GM18511 (cell line): ENCODE measurements around the gene MRRF.
"Not testable (repeated sequence)": the region's sequence is repeated elsewhere in the genome, so short reads cannot be mapped to it uniquely, and the experiment has no call there.

Experiments used
- ATAC-seq: cut with Tn5 transposase; IDR thresholded peaks from one replicate; pipeline ENCODE4 v1.9.1; 2021; ENCODE audit warnings: mild to moderate bottlenecking, moderate library complexity; ENCODE audit not compliant: unreplicated experiment

Gene MRRF

GRCh38 chr9:122327175-122327574, 62.5 kb downstream of the MRRF start:
- ATAC-seq, result no peak

GRCh38 chr9:122329597-122329996, 64.9 kb downstream of the MRRF start:
- ATAC-seq, result no peak

GRCh38 chr9:122330466-122330865, 65.8 kb downstream of the MRRF start:
- not testable (repeated sequence) for ATAC-seq

GRCh38 chr9:122331523-122331927, 66.8 kb downstream of the MRRF start:
- ATAC-seq, result no peak

GRCh38 chr9:122332083-122332482, 67.4 kb downstream of the MRRF start:
- ATAC-seq, result no peak

- no peak for ATAC-seq
These were observed 68.0 kb downstream of the MRRF start for GRCh38 chr9:122332644-122333043.

GRCh38 chr9:122333169-122333808, 68.6 kb downstream of the MRRF start:
- no peak for ATAC-seq

GRCh38 chr9:122334916-122335315, 70.2 kb downstream of the MRRF start:
- ATAC-seq, result no peak

DNA sequence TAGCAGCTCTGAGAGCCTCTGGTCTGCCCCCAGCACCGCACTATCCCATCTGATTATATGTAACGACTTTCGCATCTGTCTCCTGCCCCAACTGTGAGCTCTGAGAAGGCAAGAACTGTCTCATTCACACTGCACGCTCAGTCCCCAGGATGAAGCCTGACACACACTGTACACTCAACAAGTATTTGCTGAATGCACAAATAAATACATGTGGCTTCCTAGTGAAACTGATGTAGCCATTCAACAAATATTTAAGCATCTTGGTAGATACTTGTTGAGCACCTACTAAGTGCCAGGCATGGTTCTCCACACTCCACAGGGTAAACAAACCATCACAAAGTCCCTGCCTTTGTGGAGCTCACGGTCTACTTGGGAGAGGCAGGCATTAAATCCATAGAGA, 71.5 kb downstream of the MRRF start:
- no peak for ATAC-seq

- no peak for ATAC-seq
These were observed 72.3 kb downstream of the MRRF start for GRCh38 chr9:122336866-122337555.

DNA sequence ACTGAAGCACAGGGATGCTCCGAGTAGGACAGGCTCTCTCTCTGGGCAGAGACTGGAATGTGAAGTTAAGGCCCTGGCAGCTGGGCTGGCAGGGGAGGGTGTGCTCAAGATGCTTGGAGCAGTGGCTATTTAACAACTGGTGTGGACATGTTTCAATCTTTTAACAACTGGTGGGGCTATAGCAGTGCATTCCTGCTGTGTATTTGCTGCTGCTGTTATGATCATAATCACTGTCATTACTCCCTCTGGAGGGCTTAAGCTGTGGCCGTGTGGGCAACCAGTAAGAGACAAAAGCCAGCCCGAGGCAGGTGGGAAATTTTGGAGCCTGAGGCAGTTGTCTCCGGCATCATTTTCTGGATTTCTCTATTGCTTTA, 72.9 kb downstream of the MRRF start:
- no peak for ATAC-seq

DNA sequence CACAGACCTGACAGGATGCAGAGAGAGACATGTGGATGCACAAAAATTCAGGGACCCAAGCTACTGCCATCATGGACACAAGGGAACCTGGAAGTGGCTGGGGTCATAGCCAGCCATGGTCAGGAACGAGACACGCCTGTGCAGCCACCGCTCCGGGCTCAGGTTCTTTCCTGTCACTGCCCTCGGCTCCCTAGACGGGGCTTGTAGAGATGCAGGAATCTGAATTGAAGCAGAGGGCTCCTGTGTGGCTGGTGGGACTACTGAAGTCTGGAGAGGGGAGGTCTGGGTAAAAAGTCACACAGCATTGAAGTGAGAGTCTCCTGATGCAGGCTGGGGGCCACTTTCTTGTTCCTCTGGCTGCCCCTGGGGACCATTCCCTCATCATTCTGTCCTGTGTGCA, 73.9 kb downstream of the MRRF start:
- ATAC-seq, result no peak

GRCh38 chr9:122338994-122339393, 74.3 kb downstream of the MRRF start:
- ATAC-seq, result no peak

DNA sequence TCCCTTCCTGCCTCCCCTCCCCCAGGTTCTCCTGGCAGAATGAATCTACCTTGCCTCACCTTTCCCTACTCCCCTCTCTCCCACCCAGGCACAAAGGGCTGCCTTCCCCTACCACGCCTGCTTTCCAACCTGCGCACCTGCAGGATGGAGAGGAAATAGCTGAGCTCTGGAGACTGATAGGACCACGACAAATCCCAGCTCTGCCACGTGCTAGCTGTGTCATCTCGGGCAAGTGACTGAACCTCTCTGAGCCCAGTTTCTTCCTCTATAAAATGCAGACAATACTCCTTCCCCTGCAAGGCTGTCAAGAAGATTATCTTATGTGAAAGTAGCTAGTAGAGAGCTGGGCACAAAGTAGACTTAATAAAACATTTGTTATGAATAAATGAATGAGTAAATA, 74.9 kb downstream of the MRRF start:
- no peak for ATAC-seq

DNA sequence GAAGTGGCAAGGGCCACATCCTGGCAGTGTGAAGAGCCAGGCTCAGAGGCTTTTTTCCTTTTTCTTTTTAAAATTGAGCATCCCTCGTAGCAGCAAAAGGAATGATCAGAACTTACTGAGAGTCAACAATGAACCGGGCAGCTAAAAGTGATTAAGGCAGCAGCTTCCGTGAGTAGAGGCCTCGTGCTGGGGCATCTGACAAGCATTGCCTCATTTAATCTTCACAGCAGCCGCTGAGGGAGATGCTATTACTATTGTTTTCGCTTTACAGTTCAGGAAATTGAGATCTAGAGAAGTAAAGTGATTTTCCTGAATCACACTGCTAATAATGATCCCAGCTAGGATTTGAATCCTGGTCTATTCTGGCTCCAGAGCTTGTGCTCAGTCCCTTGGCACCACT, 75.5 kb downstream of the MRRF start:
- no peak for ATAC-seq

DNA sequence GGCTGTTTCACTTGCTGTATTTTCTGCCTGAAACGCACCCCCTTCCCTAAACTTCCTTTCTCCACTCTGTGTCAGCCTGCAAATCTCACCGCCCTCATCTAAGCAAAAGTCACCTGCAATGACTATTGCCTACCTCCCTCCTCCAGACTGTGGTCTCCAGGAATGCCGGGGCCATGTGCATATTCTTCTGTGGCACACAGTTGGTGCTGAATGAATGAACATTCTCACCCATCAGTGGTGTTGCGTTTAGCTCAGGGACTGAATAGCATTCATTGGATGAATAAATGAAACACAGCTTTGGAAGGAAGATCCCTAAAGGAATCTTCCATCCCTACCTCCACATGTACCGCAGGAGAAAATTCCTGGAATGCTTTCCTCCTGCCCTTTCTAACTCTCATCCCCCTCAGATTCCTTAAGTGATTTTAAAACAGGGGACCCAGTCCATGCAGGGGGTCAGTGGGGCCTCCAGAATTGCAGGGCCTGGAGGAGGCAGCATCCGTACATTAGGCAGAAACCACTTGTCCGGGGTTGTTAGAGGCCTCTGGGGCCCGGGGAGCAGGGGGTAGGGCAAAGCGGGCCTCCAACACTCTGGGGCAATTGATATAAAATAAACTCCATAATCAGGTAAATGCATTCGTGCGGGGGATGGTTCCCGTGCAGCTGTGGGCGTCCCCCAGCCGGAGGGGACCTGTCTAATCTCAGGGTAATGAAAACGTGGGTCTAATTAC, 77.8 kb downstream of the MRRF start:
- ATAC-seq, result no peak

DNA sequence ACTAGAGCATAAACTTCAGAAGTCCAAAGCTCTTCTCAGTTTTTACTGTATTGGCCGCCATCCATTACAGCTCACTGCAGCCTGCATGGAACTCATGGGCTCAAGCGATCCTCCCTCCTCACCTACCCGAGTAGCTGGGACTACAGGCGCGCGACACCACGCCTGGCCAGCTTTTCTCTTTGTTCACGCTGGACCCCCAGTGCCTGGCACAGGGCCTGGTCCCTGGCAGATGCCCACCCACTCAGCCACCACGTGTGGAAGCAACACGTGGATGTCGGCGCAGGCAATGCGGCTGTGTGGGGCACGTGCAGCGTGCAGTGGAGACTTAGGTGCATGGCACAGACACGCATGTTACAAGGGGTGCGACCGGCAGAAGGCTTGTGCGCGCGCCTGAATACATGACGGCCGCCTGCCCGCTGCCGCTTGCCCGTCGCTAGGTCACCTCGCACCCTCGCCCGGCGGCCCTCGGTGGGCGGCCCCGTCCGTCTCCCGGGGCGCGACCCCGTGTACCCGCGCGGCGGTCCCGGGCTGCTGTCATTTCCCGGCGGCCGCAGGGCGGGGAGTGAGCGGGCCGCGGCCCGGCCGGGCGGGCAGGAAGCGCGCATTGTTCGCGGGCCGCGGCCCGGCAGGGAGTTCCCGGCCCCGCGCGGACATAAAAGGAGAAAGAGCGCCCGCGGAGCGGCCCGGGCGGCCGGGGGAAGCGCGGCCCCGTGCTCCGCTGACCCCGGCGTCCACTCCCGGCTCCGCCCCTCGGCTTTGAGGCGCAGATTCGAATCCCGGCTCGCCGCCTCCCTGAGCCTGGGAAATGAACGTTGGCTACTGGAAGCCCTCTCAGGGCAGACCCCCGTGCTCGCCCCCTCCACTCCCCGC, 82.0 kb downstream of the MRRF start:
- ATAC-seq, result no peak

- no peak for ATAC-seq
These were observed 82.9 kb downstream of the MRRF start for GRCh38 chr9:122347348-122348287.

GRCh38 chr9:122348288-122348777, 83.7 kb downstream of the MRRF start:
- ATAC-seq, result no peak

- ATAC-seq, result no peak
These were observed 84.1 kb downstream of the MRRF start for GRCh38 chr9:122348791-122349190.
